ENCODE results near the gene FBRS. TPM values are rescaled to one million over a fixed set of nuclear protein-coding genes. Genes with fewer than 3 reads are reported as not detected.
"Not testable (repeated sequence)": the region's sequence is repeated elsewhere in the genome, so short reads cannot be mapped to it uniquely, and the experiment has no call there.

Gene FBRS
- total RNA-seq, 1 donor = 100 TPM

DNA sequence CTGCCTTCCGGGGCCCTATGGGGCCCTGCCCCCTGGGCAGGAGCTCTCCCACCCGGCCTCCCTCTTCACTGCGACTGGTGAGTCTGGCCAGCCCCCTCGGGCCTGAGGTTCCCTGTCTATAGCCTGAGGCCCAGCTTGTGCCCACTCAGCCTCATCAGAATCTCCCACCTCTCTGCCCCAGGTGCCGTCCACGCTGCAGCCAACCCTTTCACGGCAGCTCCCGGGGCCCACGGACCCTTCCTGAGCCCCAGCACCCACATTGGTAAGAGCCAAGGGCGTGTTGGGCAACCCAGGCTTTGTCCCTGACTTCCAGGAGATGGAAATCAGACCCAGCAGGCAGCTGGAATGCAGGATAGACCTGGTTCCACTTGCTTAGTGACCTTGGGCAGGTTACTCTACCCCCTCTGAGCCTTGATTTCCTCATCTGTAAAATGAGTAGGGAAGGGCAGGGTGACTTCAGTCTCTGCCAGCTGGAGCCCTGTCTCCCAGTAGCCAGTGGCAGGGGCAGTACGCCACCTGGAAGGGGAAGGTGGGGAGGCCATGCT lies 9.2 kb downstream of the FBRS start:
- H3K9me3 ChIP-seq (ENCODE audit: low read depth, low read length) = no peaks in the 10 kb centered on the region
- H3K4me3 ChIP-seq (ENCODE audit: low read length) = no peak overlapping the region
- H3K4me1 ChIP-seq (ENCODE audit: insufficient read depth, low read length) = peaks cover 14% of the 10 kb centered on the region
- no peaks in the 10 kb centered on the region for H3K27me3 ChIP-seq (ENCODE audit: insufficient read depth, low read length)

DNA sequence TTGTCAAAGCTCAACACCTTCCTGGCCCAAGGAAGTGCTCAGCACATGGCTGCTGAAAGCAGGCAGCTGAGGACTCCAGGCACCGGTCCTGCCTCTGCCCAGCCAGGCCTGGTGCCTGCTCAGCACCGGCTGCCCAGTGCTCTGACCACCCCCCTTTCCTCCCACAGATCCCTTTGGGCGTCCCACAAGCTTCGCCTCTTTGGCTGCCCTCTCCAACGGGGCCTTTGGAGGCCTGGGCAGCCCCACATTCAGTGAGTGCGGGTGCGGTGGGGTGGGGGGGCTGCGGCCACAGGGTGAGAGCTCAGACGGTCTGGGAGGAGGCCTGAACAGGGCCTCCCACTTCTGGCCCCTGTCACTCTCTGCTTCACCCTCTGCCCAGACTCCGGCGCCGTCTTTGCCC lies 10.2 kb downstream of the FBRS start:
- Histone ChIP-seq H3K27me3 (ENCODE audit: insufficient read depth, low read length) (no peaks in the 10 kb centered on the region), H3K9me3 (ENCODE audit: low read depth, low read length) (no peaks in the 10 kb centered on the region), H3K4me3 (ENCODE audit: low read length) (no peak overlapping the region), H3K4me1 (ENCODE audit: insufficient read depth, low read length) (peaks cover 4% of the 10 kb centered on the region)

DNA sequence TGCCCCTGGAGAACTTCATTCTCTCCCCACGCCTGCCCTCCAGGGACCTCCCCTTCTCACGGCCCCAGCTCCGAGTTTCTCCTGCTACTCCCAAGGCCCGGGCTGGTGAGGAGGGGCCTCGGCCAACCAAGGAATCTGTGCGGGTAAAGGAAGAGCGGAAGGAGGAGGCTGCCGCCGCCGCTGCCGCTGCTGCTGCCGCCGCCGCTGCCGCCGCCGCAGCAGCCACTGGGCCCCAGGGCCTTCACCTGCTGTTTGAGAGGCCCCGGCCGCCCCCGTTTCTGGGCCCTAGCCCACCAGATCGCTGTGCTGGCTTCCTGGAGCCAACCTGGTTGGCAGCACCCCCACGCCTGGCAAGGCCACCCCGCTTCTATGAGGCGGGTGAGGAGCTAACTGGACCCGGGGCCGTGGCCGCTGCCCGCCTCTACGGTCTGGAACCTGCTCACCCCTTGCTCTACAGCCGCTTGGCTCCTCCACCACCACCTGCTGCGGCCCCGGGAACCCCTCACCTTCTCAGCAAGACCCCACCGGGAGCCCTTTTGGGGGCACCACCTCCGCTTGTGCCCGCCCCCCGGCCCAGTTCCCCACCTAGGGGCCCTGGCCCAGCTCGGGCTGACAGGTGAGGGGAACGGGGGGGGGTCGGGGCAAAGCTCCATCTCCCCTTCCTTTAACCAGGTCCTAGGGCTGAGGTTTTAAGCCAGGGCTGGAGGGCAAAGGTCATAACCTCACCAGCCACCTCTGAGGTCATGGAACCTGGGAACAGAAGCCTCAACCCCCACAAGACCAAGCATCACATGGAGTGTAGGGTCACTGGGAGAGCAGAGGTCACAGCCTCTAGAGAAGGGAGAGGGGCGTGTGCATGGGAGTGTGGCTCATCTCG lies 11.0 kb downstream of the FBRS start:
- Histone ChIP-seq H3K4me3 (ENCODE audit: low read length) (no peak overlapping the region), H3K27me3 (ENCODE audit: insufficient read depth, low read length) (no peaks in the 10 kb centered on the region), H3K4me1 (ENCODE audit: insufficient read depth, low read length) (no peaks in the 10 kb centered on the region), H3K9me3 (ENCODE audit: low read depth, low read length) (no peaks in the 10 kb centered on the region)

DNA sequence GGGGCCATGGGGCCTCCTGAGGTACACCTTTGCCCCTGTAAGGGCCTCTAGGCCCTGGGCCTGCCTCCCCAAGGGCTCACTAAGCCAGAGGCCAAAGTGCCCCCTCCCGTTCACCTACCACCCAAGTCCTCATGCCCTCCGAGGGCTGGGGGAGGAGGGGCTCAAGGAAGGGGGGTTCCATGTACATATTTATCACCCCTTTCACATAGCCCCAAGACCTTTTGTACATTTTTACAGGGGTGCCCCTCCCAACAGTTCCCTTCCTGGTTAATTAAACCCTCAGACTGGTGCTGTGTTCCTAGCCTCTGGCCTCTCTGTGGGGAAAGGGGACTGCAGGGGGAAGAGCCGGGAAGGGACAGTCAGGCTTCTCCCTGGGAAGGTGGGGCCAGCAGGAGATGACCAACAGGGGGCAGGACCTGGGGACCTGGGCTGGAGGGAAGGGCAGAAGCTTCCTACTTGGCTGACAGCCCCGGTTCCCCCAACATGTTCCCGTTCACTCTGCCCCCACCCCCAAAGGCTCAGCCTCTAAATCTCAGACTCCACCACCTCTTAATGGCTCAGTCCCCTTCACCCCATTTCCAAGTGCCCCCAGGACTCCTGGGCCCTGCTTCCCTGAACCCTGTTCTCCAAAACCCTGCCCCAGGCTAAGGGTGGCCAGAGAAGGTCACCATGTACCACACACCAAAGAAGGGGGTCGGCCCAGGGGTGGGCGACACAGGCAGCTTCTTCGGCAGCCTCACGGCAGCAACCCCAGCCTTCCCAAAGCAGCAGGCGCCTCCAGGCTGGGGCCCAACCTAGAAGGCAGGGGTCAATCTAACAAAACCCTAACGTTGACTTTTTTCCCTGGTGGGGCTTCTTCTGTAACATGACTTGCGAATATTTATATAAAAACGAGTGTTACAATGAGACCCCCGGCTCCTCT lies 11.9 kb downstream of the FBRS start:
- H3K9me3 ChIP-seq (ENCODE audit: low read depth, low read length) = no peaks in the 10 kb centered on the region
- H3K4me1 ChIP-seq (ENCODE audit: insufficient read depth, low read length) = no peaks in the 10 kb centered on the region
- H3K27me3 ChIP-seq (ENCODE audit: insufficient read depth, low read length) = no peaks in the 10 kb centered on the region
- H3K4me3 ChIP-seq (ENCODE audit: low read length) = no peak overlapping the region

DNA sequence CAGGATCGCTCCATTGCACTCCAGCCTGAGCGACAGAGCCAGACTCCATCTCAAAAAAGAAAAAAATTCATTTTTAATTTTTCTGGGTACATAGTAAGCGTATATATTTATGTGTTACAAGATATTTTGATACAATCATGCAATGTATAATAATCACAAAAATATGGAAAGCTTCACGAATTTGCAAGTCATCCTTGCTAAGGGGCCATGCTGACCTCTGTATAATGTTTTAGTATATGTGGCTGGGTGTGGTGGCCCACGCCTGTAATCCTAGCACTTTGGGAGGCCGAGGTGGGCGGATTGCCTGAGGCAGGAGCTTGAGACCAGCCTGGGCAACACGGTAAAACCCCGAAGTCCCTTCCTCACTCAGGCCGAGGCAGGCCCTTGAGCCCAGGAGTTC lies 16.9 kb downstream of the FBRS start:
- Histone ChIP-seq H3K9me3 (ENCODE audit: low read depth, low read length) (no peaks in the 10 kb centered on the region), H3K4me3 (ENCODE audit: low read length) (no peak overlapping the region), H3K27me3 (ENCODE audit: insufficient read depth, low read length) (no peaks in the 10 kb centered on the region), H3K4me1 (ENCODE audit: insufficient read depth, low read length) (no peaks in the 10 kb centered on the region)

DNA sequence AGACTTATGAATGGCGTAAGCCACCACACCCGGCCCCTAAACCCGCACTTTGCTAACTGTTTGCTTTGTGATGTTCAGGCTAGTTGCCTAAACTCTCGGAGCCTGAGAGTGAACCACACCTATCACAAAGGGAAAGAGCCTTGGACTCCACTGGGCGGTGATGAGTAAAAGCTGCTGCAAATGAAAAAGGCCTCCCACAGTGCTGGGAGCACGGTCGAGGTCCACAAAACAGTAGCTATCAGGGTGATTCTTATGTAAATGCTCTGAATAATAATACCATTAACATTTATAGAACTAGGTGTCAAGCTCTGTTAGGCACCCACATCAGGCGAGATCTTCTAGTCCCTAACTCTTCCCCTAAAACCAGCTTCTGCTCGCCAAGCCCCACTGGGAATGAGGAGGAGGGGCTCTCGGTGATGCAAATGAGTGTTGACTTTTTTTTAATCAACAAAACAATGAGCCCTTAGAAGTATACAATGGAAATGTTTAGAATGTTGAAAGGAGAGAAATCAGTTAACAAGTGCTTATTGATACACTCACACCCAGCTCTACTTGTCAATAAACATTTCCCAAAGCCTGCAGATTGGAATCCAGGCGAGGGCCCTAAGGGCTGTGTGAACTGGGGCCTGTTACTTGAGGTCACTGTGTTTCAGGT lies 19.8 kb downstream of the FBRS start:
- no peaks in the 10 kb centered on the region for H3K9me3 ChIP-seq (ENCODE audit: low read depth, low read length)

DNA sequence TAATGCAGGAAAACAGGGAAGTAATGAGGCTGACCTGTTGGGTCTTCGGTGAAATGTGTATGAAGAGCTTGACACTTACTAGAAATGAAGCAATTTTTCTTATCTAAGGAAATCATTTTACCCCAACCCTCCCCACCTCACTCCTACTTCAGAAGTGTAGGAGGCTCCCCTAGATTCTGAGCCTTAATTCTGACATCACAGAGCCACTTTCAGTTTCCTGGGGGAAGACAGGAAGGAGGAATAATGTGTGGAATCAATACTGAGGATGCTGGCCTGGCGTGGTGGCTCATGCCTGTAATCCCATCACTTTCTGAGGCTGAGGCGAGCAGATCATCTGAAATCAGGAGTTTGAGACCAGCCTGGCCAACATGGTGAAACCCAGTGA lies 20.3 kb downstream of the FBRS start:
- Histone ChIP-seq H3K4me1 (ENCODE audit: insufficient read depth, low read length) (no peaks in the 10 kb centered on the region), H3K4me3 (ENCODE audit: low read length) (no peak overlapping the region), H3K27me3 (ENCODE audit: insufficient read depth, low read length) (no peaks in the 10 kb centered on the region), H3K9me3 (ENCODE audit: low read depth, low read length) (no peaks in the 10 kb centered on the region)

More for the DNA sequence above, 19.8 kb downstream of the FBRS start:
- H3K4me3 ChIP-seq (ENCODE audit: low read length) = no peak overlapping the region
- H3K27me3 ChIP-seq (ENCODE audit: insufficient read depth, low read length) = no peaks in the 10 kb centered on the region
- H3K4me1 ChIP-seq (ENCODE audit: insufficient read depth, low read length) = no peaks in the 10 kb centered on the region

DNA sequence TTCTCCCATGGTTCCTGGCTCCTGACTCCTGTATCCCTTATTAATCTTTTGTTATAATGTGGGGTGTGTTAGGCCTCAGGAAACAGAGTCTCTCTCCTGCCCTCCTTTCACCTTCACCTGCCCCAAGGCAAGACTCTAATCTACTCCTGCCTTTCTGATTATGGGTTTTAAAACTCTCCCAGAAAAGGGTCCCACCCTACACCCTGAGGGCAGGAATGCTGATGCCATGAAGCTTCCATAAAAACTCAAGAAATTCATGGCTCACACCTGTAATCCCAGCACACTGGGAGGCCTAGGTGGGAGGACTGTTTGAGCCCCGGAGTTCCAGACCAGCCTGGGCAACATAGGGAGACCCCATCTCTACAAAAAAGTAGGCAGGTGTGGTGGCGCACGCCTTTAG lies 22.1 kb downstream of the FBRS start:
- Histone ChIP-seq H3K4me3 (ENCODE audit: low read length) (no peak overlapping the region), H3K4me1 (ENCODE audit: insufficient read depth, low read length) (no peaks in the 10 kb centered on the region), H3K9me3 (ENCODE audit: low read depth, low read length) (no peaks in the 10 kb centered on the region), H3K27me3 (ENCODE audit: insufficient read depth, low read length) (no peaks in the 10 kb centered on the region)

DNA sequence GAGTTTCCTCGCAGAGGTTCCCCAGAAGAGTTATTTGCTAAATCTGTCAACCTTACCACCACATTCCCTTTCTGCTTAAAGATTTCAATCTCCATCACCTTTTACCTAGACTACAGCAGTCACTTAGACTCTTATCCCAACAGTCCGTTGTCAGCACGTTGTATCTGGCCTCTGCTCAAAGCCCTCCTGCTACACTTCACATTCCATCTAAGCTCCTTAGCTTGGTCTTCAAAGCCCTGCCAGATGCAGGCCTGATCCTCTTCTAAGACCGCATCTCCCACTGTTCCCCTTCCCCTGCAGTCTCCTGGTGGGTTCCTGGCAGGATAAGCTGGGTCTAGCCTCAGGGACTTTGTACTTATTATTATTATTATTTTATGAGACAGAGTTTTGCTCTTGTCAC lies 30.5 kb downstream of the FBRS start:
- H3K4me3 ChIP-seq (ENCODE audit: low read length) = no peak overlapping the region
- no peaks in the 10 kb centered on the region for H3K27me3 ChIP-seq (ENCODE audit: insufficient read depth, low read length)
- no peaks in the 10 kb centered on the region for H3K9me3 ChIP-seq (ENCODE audit: low read depth, low read length)
- peaks cover 16% of the 10 kb centered on the region for H3K4me1 ChIP-seq (ENCODE audit: insufficient read depth, low read length)

DNA sequence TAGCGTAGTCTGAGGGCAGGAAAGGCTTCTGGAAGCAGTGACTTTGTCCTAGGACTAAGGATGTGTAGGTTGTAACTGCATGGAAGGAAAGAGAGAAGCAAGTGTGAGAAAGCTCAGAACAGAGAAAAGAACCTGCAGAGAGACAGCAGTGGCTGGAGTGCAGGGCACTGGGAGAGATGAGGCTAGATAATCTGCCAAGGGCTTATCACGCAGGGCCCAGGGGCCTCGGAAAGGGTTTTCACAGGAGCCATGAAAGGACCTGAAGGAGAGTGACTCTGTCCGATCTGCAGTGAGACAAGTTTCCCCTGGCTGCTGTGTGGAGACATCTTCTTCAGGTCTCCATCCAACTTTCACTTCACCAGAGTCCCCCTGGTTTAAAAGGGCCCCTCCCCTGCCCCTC lies 33.7 kb downstream of the FBRS start:
- H3K4me3 ChIP-seq (ENCODE audit: low read length) = no peak overlapping the region
- H3K4me1 ChIP-seq (ENCODE audit: insufficient read depth, low read length) = peaks cover 34% of the 10 kb centered on the region
- no peaks in the 10 kb centered on the region for H3K9me3 ChIP-seq (ENCODE audit: low read depth, low read length)
- H3K27me3 ChIP-seq (ENCODE audit: insufficient read depth, low read length) = no peaks in the 10 kb centered on the region

DNA sequence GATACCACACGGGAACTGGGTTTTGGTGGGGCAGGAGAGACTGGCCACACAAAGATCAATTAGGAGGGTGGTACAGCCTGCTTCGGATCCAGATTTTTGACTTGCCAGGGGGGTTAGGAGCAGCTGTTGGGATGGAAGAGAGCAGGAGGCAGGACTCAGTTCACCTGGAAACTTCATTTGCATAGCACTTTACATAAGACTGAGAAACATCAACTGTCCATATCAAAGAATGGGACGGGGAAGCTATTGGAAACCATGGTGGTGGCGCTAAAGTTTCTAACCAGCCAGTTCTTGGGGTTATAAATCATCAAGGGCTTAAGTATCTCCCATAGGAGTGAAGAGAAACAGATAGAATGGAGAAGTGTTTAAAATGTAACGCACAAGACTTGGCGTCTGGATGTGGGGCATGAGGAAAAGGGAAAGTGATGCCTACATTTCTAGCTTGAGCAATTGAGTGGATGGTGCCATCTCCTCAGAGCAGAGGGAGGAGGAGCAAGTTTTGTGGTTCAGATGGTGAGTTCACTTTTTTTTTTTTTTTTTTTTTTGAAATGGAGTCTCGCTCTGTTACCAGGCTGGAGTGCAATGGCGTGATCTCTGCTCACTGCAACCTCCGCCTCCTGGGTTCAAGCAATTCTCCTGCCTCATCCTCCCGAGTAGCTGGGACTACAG lies 34.3 kb downstream of the FBRS start:
- peaks cover 39% of the 10 kb centered on the region for H3K4me1 ChIP-seq (ENCODE audit: insufficient read depth, low read length)
- H3K27me3 ChIP-seq (ENCODE audit: insufficient read depth, low read length) = no peaks in the 10 kb centered on the region
- H3K4me3 ChIP-seq (ENCODE audit: low read length) = no peak overlapping the region
- H3K9me3 ChIP-seq (ENCODE audit: low read depth, low read length) = no peaks in the 10 kb centered on the region

DNA sequence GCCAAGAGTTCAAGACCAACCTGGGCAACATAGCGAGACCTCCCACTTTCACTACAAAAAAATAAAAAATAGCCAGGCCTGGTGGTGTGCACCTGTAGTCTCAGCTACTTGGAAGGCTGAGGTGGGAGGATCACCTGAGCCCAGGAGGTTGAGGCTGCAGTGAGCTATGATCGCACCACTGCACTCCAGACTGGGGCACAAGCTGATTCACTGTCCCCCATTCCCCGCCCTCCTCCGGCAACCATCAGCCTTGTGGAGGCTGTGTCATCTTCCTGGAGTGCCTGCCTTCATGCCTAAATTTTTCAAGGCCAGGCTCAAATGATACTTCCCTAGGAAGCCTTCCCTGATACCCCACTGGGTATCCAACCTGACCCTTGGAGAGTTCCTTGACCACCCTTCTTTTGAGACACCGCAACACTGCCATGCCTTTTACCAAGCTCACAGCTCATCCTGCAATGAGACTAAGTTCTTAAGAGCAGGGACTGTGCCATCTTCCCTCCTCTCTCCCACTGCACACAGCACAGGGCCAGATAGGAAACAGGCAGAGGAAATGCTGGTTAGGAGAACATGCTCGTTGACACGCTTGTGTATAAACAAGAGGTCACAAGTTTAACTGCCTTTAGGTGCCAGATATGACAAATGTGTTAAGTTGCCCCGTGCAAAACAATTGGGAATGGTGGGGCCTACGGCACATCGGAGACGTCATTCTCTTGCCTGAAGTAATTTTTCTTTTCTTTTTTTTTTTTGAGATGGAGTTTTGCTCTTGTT lies 36.9 kb downstream of the FBRS start:
- Histone ChIP-seq H3K4me1 (ENCODE audit: insufficient read depth, low read length) (peaks cover 54% of the 10 kb centered on the region), H3K27me3 (ENCODE audit: insufficient read depth, low read length) (no peaks in the 10 kb centered on the region), H3K4me3 (ENCODE audit: low read length) (no peak overlapping the region), H3K9me3 (ENCODE audit: low read depth, low read length) (no peaks in the 10 kb centered on the region)

DNA sequence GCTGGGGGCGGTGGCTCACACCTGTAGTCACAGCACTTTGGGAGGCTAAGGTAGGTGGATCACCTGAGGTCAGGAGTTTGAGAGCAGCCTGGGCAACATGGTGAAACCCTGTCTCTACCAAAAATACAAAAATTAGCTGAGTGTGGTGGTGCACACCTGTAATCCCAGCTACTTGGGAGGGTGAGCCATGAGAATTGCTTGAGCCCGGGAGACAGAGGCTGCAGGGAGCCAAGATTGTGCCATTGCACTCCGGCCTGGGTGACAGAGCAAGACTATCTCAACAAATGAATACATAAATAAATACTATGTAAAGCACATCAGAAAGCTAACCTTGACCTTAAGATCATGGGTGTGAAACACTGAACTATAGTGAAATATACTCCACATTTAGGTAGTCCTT lies 38.4 kb downstream of the FBRS start:
- not testable (repeated sequence) for H3K9me3 ChIP-seq (ENCODE audit: low read depth, low read length); H3K4me3 ChIP-seq (ENCODE audit: low read length); H3K27me3 ChIP-seq (ENCODE audit: insufficient read depth, low read length)
- H3K4me1 ChIP-seq (ENCODE audit: insufficient read depth, low read length) = peaks cover 59% of the 10 kb centered on the region
